Liver (tissue), 3 donors: Measurements from ENCODE around the gene ABLIM2.

Experiments
- GABPA ChIP-seq, 2 donors: IDR thresholded peaks in 1 of 2; conservative IDR thresholded peaks in 1 of 2; 2 replicates each; pipeline ENCODE4 v1.6.1; 2016; ENCODE audit warnings: antibody characterized with exemption in 2 of 2, mild to moderate bottlenecking in 1 of 2, moderate library complexity in 1 of 2
- JUND ChIP-seq, 2 donors: IDR thresholded peaks; 2 replicates each; pipeline ENCODE4 v1.6.1; 2016; ENCODE audit warnings: antibody characterized with exemption in 2 of 2
- TAF1 ChIP-seq: conservative IDR thresholded peaks from 2 replicates; pipeline ENCODE4 v1.6.1; 2016; ENCODE audit warnings: antibody characterized with exemption, mild to moderate bottlenecking
- YY1 ChIP-seq: IDR thresholded peaks from 2 replicates; pipeline ENCODE4 v1.6.1; 2016; ENCODE audit warnings: antibody characterized with exemption, mild to moderate bottlenecking
- TF ChIP-seq, protein P1 (sequence below): fragments of 150-350 bp; IDR thresholded peaks from 2 replicates; pipeline ENCODE4 v1.5.1; 2017; ENCODE audit warnings: improper control_type of control experiment, low read depth, low read length; ENCODE audit not compliant: missing input control
- donor health status: healthy.
- donor health status: healthy.

- TF ChIP-seq, protein P1, sequence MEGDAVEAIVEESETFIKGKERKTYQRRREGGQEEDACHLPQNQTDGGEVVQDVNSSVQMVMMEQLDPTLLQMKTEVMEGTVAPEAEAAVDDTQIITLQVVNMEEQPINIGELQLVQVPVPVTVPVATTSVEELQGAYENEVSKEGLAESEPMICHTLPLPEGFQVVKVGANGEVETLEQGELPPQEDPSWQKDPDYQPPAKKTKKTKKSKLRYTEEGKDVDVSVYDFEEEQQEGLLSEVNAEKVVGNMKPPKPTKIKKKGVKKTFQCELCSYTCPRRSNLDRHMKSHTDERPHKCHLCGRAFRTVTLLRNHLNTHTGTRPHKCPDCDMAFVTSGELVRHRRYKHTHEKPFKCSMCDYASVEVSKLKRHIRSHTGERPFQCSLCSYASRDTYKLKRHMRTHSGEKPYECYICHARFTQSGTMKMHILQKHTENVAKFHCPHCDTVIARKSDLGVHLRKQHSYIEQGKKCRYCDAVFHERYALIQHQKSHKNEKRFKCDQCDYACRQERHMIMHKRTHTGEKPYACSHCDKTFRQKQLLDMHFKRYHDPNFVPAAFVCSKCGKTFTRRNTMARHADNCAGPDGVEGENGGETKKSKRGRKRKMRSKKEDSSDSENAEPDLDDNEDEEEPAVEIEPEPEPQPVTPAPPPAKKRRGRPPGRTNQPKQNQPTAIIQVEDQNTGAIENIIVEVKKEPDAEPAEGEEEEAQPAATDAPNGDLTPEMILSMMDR = no peak
- TF ChIP-seq JUND (IDR thresholded peaks at IDR 0.05) (no peak), GABPA (IDR thresholded peaks at IDR 0.05 in 1 of 2, conservative IDR thresholded peaks at IDR 0.05 in 1 of 2) (no peak), YY1 (no peak), TAF1 (no peak)
Observed at GRCh38 chr4:8184061-8184460, 25.4 kb upstream of the ABLIM2 start.
